HepG2 (cell line): ENCODE data around the gene SLC22A31. TPM values are rescaled to one million over a fixed set of nuclear protein-coding genes. Genes with fewer than 3 reads are reported as not detected.

Source experiments
- ATF1 ChIP-seq: IDR thresholded peaks from 2 replicates; pipeline ENCODE4 v1.6.1; 2016; ENCODE audit warnings: mild to moderate bottlenecking, control low read depth
- CREB1 ChIP-seq, 2 experiments: fragments of 450-650 bp in 1 of 2; IDR thresholded peaks; 2 replicates each; pipeline ENCODE4 v1.6.1; 2016 to 2017; ENCODE audit warnings: control low read depth in 1 of 2, mild to moderate bottlenecking in 1 of 2, missing compliant biosample characterization in 1 of 2, missing genetic modification characterization in 1 of 2
- KAT7 ChIP-seq: IDR thresholded peaks from 2 replicates; pipeline ENCODE4 v1.6.1; 2018; ENCODE audit warnings: borderline replicate concordance, missing compliant biosample characterization
- KLF12 ChIP-seq: sonication (generic); formaldehyde crosslinking; IDR thresholded peaks from 2 replicates; pipeline ENCODE4 v1.4.0; 2020; ENCODE audit warnings: missing genetic modification reagents, borderline replicate concordance
- RAD51 ChIP-seq: fragments of 450-650 bp; IDR thresholded peaks from 2 replicates; pipeline ENCODE4 v1.6.1; 2016; ENCODE audit warnings: borderline replicate concordance
- REPIN1 ChIP-seq: sonication (generic); formaldehyde crosslinking; IDR thresholded peaks from 2 replicates; pipeline ENCODE4 v1.8.0; 2022; ENCODE audit warnings: missing genetic modification reagents, low read depth, mild to moderate bottlenecking, borderline replicate concordance
- SP2 ChIP-seq: sonication (generic); formaldehyde crosslinking; IDR thresholded peaks from 2 replicates; pipeline ENCODE4 v1.5.1; 2020; ENCODE audit warnings: mild to moderate bottlenecking, missing genetic modification reagents
- TBP ChIP-seq: sonication (generic); formaldehyde crosslinking; IDR thresholded peaks from 2 replicates; pipeline ENCODE4 v1.5.0; 2020; ENCODE audit warnings: missing genetic modification reagents
- TCF7 ChIP-seq: sonication (generic); IDR thresholded peaks from 2 replicates; pipeline ENCODE4 v1.6.1; 2016; ENCODE audit warnings: antibody characterized with exemption, low read depth
- ZNF256 ChIP-seq: sonication (generic); formaldehyde crosslinking; conservative IDR thresholded peaks from 2 replicates; pipeline ENCODE4 v1.4.0; 2020; ENCODE audit warnings: missing genetic modification reagents
- ZNF296 ChIP-seq: sonication (generic); formaldehyde crosslinking; conservative IDR thresholded peaks from 2 replicates; pipeline ENCODE4 v1.5.0; 2020; ENCODE audit warnings: mild to moderate bottlenecking, missing genetic modification reagents
- ZNF432 ChIP-seq: sonication (generic); formaldehyde crosslinking; IDR thresholded peaks from 2 replicates; pipeline ENCODE4 v1.5.0; 2020; ENCODE audit warnings: missing genetic modification reagents, mild to moderate bottlenecking, borderline replicate concordance
- ZNF510 ChIP-seq: sonication (generic); formaldehyde crosslinking; IDR thresholded peaks from 2 replicates; pipeline ENCODE4 v1.4.0; 2020; ENCODE audit warnings: low read depth, mild to moderate bottlenecking, missing genetic modification reagents
- polyA plus RNA-seq, 8 experiments: library from polyadenylated mRNA; depleted of rRNA in 3 of 8; stranded (reverse) in 7 of 8; unstranded in 1 of 8; fragments of >200 nt; fragmentation: Illumina TruSeq in 4 of 8; extraction: Trizol in 4 of 8; gene quantifications; 2 replicates each; pipeline versions ENCODE4 v1.2.1 to v1.2.3, GENCODE V29; 2011 to 2016; ENCODE audit warnings: low read depth in 4 of 8, missing spikeins in 1 of 8, mixed read lengths in 1 of 8; ENCODE audit not compliant: insufficient read depth in 1 of 8
- total RNA-seq, 5 experiments: library from RNA; depleted of rRNA; stranded (reverse); fragments of >200 nt; fragmentation: Illumina TruSeq; extraction: Trizol; gene quantifications; 2 replicates each; pipeline ENCODE4 v1.2.3, GENCODE V29; 2016; ENCODE audit warnings: low read depth in 1 of 5
- TF ChIP-seq, protein P1 (sequence below): IDR thresholded peaks from 2 replicates; pipeline ENCODE4 v1.6.1; 2016; ENCODE audit warnings: mild to moderate bottlenecking
- TF ChIP-seq, protein P2 (sequence below): sonication (generic); formaldehyde crosslinking; IDR thresholded peaks from 2 replicates; pipeline ENCODE4 v1.9.0; 2021; ENCODE audit warnings: missing genetic modification reagents, borderline replicate concordance
- TF ChIP-seq, protein P3 (sequence below): sonication (generic); formaldehyde crosslinking; IDR thresholded peaks from 2 replicates; pipeline ENCODE4; 2020; ENCODE audit warnings: missing genetic modification reagents, mild to moderate bottlenecking, borderline replicate concordance
- TF ChIP-seq, protein P4 (sequence below): IDR thresholded peaks from 2 replicates; pipeline ENCODE4 v1.6.1; 2016; ENCODE audit warnings: mild to moderate bottlenecking, missing biosample characterization, missing genetic modification reagents
- TF ChIP-seq, protein P5 (sequence below): sonication (generic); formaldehyde crosslinking; IDR thresholded peaks from 2 replicates; pipeline ENCODE4 v1.8.0; 2022; ENCODE audit warnings: missing genetic modification reagents, low read depth, mild to moderate bottlenecking, borderline replicate concordance

The SLC22A31 gene
- total and polyA plus RNA-seq, 2 of the 13 experiments (the other 11 are each of a cell fraction or from before 2014, with no cell fraction given) = 67.3 to 83.3 TPM

DNA sequence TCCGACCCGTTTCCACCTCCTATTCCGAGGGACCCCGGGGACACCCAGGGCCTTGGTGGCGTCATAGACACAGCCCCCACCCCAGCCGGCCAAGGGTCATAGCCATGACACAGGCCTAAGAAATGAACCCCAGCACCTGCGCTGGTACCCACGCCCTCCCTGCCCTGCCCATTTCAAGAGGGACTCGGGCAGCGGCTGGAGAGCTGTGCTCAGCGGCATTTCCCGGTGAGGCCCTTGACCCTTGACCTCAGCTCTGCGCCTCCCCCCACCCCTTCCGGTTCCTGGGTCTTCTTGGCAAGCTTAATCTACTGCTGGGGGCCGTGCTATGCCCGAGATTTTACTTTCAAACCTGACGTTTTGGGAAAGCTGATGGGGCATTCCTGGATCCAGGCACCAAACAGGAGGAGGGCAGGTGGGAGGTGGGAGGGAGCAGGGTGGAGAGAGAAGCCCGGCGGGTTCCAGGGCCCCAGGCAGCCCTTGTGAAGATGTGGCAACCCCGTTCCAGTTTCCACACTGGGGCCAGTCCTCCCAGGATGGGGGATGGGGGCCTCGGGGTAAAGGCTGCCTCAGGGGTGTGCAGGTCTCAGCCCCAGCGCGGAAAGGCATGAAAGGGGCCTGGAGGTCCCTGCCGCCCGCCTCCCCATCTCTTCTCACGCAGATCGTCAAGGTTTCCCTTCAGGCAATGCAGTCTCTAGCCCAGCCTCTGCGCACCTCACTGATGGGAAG lies at the start of gene SLC22A31 (continued):
- TF ChIP-seq, protein P1, sequence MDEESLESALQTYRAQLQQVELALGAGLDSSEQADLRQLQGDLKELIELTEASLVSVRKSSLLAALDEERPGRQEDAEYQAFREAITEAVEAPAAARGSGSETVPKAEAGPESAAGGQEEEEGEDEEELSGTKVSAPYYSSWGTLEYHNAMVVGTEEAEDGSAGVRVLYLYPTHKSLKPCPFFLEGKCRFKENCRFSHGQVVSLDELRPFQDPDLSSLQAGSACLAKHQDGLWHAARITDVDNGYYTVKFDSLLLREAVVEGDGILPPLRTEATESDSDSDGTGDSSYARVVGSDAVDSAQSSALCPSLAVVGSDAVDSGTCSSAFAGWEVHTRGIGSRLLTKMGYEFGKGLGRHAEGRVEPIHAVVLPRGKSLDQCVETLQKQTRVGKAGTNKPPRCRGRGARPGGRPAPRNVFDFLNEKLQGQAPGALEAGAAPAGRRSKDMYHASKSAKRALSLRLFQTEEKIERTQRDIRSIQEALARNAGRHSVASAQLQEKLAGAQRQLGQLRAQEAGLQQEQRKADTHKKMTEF (CRISPR knock-in tag) = peak; percentile 72
- TF ChIP-seq TBP (CRISPR knock-in tag) = no peak
- TF ChIP-seq, protein P2, sequence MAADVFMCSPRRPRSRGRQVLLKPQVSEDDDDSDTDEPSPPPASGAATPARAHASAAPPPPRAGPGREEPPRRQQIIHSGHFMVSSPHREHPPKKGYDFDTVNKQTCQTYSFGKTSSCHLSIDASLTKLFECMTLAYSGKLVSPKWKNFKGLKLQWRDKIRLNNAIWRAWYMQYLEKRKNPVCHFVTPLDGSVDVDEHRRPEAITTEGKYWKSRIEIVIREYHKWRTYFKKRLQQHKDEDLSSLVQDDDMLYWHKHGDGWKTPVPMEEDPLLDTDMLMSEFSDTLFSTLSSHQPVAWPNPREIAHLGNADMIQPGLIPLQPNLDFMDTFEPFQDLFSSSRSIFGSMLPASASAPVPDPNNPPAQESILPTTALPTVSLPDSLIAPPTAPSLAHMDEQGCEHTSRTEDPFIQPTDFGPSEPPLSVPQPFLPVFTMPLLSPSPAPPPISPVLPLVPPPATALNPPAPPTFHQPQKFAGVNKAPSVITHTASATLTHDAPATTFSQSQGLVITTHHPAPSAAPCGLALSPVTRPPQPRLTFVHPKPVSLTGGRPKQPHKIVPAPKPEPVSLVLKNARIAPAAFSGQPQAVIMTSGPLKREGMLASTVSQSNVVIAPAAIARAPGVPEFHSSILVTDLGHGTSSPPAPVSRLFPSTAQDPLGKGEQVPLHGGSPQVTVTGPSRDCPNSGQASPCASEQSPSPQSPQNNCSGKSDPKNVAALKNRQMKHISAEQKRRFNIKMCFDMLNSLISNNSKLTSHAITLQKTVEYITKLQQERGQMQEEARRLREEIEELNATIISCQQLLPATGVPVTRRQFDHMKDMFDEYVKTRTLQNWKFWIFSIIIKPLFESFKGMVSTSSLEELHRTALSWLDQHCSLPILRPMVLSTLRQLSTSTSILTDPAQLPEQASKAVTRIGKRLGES = no peak
- TF ChIP-seq, protein P3, sequence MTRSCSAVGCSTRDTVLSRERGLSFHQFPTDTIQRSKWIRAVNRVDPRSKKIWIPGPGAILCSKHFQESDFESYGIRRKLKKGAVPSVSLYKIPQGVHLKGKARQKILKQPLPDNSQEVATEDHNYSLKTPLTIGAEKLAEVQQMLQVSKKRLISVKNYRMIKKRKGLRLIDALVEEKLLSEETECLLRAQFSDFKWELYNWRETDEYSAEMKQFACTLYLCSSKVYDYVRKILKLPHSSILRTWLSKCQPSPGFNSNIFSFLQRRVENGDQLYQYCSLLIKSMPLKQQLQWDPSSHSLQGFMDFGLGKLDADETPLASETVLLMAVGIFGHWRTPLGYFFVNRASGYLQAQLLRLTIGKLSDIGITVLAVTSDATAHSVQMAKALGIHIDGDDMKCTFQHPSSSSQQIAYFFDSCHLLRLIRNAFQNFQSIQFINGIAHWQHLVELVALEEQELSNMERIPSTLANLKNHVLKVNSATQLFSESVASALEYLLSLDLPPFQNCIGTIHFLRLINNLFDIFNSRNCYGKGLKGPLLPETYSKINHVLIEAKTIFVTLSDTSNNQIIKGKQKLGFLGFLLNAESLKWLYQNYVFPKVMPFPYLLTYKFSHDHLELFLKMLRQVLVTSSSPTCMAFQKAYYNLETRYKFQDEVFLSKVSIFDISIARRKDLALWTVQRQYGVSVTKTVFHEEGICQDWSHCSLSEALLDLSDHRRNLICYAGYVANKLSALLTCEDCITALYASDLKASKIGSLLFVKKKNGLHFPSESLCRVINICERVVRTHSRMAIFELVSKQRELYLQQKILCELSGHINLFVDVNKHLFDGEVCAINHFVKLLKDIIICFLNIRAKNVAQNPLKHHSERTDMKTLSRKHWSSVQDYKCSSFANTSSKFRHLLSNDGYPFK = peak; percentile 60; the same call in 1 of the 2 replicates
- TF ChIP-seq ZNF256 (CRISPR knock-in tag) = no peak
- TF ChIP-seq KAT7 (CRISPR knock-in tag) = no peak
- TF ChIP-seq RAD51 = no peak
- TF ChIP-seq ZNF432 = no peak
- no peak for TF ChIP-seq ZNF510 (CRISPR knock-in tag)
- TF ChIP-seq KLF12 = no peak
- TF ChIP-seq TCF7 = no peak
- peak; percentile 58; the same call in 1 of the 2 replicates for TF ChIP-seq REPIN1
- TF ChIP-seq, protein P4, sequence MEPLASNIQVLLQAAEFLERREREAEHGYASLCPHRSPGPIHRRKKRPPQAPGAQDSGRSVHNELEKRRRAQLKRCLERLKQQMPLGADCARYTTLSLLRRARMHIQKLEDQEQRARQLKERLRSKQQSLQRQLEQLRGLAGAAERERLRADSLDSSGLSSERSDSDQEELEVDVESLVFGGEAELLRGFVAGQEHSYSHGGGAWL (CRISPR knock-in tag) = peak; percentile 51; the same call in 1 of the 2 replicates
- TF ChIP-seq SP2 (CRISPR knock-in tag) = no peak
- peak; percentile 3; the same call in 1 of the 2 replicates for TF ChIP-seq ZNF296 (CRISPR knock-in tag)
- TF ChIP-seq, protein P5, sequence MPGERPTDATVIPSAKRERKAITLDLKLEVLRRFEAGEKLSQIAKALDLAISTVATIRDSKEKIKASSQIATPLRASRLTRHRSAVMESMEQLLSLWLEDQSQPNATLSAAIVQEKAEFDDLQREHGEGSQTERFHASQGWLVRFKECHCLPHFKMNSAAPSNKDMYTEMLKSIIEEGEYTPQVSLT (CRISPR knock-in tag) = 0 out of 2 replicates have a peak, but pooled peaks have one; percentile 54
- no peak for TF ChIP-seq CREB1 (IDR thresholded peaks at IDR 0.05)
- TF ChIP-seq CREB1 (CRISPR knock-in tag; IDR thresholded peaks at IDR 0.05) = no peak
- no peak for TF ChIP-seq ATF1
